ENCODE measurements around the gene TCOF1.

Gene TCOF1

GRCh38 chr5:150431048-150431447 lies 73.6 kb downstream of the TCOF1 start:
- no peak for DNase-seq (ENCODE audit: low spot score)

DNA sequence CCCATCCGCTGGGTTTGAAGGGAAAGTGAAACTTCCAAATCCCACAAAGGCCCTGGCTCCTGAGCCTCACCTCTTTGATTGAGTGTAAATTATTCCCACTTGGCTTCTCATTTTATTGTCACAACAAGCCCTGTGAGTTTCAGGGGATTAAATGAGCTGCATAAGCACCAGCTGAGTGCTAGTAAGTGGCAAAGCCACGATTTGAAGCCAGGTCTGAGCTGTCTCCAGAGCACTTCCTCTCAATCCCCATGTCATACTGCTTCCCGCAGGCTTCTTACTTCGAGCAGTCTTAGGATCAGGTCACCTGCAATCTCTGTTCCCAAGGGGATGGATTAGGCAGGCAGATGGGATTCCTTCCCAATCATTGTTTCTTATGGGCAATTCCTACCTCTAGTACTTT lies 74.1 kb downstream of the TCOF1 start:
- DNase-seq (ENCODE audit: low spot score), result no peak

DNA sequence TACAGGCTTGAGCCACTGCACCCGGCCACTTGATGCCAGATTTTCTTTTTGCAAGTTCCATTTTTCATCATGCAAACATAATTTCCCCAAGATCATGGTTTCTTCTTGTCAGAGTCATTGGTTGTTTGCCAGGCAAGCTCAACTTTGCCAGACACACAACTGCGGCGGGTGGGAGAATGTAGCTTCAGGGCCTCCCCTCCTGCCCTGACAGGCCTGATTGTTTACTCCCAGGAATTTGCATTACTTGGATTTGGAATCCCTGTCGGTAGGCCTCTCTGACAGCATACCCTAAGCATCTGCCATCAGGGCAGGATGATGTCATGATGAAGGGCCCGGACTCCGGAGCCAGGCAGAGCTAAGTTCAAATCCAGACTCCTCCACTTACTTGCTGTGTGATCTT lies 77.0 kb downstream of the TCOF1 start:
- DNase-seq (ENCODE audit: low spot score), result no peak

GRCh38 chr5:150436141-150436680 lies 78.7 kb downstream of the TCOF1 start:
- peak; percentile 93 for DNase-seq (ENCODE audit: low spot score)

- no peak for DNase-seq (ENCODE audit: low spot score)
These were observed 81.5 kb downstream of the TCOF1 start for GRCh38 chr5:150438873-150439546.

DNA sequence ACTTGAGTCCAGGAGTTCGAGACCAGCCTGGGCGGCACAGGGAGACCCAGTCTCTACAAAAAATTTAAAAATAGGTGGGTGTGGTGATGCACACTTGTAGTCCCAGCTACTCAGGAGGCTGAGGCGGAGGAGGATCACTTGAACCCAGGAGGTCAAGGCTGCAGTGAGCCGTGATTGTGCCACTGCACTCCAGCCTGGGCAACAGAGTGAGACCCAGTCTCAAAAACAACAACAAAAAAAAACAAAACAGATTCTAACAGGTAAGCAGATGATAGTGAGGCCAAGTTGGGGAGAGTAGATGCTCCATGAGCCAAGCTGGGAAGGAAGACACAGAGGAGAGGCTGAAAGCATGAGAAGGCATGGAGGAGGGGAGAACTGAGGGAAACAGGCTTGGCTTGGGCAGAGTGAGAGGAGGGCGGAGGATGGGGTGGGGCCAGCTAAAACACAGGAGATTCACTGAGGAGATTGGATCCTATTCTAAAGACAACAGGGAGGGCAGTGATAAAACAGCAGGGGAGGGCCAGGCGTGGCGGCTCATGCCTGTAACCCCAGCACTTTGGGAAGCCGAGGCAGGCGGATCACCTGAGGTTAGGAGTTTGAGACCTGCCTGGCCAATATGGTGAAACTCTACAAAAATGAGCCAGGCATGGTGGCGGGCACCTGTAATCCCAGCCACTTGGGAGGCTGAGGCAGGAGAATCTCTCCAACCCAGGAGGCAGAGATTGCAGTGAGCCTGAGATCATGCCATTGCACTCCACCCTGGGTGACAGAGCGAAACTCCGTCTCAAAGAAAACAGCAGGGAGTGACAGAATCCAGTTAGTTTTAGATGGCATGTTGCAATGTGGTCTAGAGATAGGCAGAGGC lies 83.7 kb downstream of the TCOF1 start:
- DNase-seq (ENCODE audit: low spot score), result no peak

GRCh38 chr5:150441813-150442698 lies 84.6 kb downstream of the TCOF1 start:
- DNase-seq (ENCODE audit: low spot score), result no peak

- no peak for DNase-seq (ENCODE audit: low spot score)
These were observed 85.2 kb downstream of the TCOF1 start for GRCh38 chr5:150442699-150443080.

GRCh38 chr5:150443242-150444075 lies 86.0 kb downstream of the TCOF1 start:
- no peak for DNase-seq (ENCODE audit: low spot score)

- DNase-seq (ENCODE audit: low spot score), result no peak
These were observed 87.3 kb downstream of the TCOF1 start for GRCh38 chr5:150444770-150445169.

DNA sequence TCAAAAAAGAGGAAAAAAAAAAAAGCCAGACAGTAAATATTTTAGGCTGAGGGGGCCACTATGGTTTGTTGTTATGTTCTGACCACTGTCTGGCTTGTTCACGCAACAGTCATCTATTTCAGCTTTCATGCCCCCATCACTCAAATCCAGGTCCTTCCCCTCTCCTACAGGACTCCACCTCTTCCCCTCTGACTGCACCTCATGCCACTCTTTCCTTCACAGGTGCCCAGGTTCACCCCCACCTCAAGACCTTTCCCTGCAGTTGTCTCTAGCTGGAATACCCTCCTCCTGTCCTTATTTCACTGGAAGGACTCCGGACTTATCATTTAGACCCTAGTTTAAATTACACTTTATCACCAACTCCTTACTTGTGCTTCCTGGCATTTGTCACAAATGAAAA lies 88.6 kb downstream of the TCOF1 start:
- DNase-seq (ENCODE audit: low spot score), result no peak

DNA sequence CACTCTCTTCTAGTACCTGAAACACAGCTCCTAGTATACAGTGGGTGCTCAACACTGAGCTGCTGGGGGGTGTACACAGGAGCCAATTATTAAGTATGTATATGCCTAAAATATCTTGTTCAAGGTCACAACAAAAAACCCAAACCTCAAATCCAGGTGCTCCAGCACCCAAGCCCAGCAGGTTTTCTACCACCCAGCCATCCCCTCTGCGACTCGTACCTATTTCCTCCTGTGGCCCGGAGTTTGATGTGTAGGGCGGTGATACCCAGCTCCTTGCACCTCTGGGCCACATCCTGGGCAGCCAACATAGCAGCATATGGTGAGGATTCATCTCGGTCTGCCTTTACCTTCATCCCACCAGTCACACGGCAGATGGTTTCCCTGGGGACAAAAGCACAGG lies 89.1 kb downstream of the TCOF1 start:
- DNase-seq (ENCODE audit: low spot score), result no peak

DNA sequence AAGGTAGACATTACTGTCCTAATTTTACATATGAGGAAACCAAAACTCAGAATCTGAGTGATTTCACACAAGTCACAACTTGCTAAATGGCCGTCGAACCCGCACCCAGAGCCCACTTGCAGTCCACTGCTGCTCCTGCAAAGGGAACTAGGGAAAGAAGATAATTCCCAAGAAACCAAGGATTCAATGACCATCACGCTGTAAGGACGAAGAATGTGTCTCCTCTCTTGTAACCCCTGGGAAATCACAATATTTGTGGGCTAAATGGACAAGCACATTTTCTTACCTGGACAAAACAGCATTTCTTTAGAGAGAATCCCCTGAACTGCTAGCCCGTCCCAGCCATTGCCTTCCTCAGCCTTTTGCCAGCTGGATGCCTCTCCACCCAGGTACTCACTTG lies 89.7 kb downstream of the TCOF1 start:
- no peak for DNase-seq (ENCODE audit: low spot score)

DNA sequence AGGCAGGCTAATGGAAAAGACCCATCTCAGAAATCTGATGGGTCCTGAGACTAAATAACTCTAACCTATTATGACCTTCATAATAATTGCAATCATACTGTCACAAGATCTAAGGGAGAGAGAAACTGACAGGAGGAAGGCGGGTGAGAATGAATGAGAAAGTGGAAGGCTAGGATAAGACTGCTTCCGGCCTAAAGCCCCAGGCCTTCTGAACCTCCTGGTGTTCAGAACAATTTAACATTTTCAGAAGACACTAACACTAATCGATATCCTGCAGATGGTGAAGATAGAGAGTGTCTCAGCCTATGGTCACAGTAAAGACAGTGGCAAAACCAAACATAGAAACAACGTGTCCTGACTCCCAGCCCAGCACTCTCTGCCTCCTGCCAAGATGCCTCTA lies 90.8 kb downstream of the TCOF1 start:
- peak; percentile 14 for DNase-seq (ENCODE audit: low spot score)

GRCh38 chr5:150448952-150449516 lies 91.5 kb downstream of the TCOF1 start:
- DNase-seq (ENCODE audit: low spot score), result no peak

Data from activated CD4-positive, alpha-beta T cell treated with anti-CD3 and anti-CD28 coated beads, Interleukin-2, Interleukin-4, amounts not matched to agents 100 ng/mL and 50 ng/mL, durations not matched to agents 16 hours and 8 hours (primary cell).